ENCODE results near the gene SLC16A3. TPM values are rescaled to one million over a fixed set of nuclear protein-coding genes. Genes with fewer than 3 reads are reported as not detected.

SLC16A3 gene
- total and polyA plus RNA-seq, 4 donors = 1.1 to 10.5 (median 8.8) TPM

DNA sequence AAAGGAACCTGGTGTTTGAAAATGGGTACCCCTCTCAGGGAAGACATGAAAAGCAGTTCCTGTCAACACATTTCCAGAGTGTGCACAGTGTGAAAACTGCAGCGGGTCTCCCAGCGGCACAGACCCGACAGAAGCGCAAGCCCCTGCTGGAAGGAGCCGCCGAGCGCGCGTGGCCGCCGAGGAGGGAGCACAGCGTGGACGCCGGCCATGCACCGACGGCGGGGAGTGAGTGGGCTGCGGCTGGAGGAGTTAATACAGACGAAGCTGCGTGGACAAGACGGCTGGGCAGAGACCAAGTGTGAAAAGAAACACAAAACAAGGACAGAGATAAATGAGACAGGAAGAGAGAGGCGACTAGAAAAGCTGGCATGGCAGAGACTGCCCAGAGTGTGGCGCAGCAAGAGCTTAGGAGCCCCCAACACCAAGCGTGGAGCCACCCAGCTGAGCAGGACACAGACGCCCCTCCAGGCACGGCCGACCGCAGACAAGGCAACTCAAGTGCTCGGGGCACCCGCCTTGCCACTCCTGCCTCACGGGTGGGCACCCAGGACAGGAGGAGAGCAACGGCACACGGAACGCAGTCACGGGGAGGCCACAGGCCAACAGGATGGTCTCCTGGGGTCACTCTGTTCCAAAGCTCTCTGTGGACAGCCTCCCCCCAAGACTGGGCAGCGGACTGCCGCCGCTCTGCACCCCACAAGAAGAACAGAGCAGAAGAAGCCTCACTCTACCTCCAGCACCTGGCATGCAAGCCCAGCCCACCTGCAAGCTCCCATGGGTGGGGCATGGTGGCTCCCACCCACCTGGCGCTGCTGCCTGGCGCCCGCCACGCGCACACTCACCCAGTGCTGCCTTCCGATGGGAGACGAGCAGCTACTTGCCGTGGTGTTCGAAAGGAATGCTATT, 16.5 kb downstream of the SLC16A3 start:
- Histone ChIP-seq H3K4me3 (ENCODE audit: low read depth in 1 of 3, low read length in 3 of 3) (no peak overlapping the region), H3K27ac (ENCODE audit: low read depth in 1 of 2, low read length in 2 of 2) (no peak overlapping the region), H3K36me3 (ENCODE audit: control insufficient read depth in 4 of 4, insufficient read depth in 3 of 4, low read depth in 1 of 4, low read length in 3 of 4) (peaks cover 32 to 68% (median 45%) of the 10 kb centered on the region in 4 donors), H3K4me1 (ENCODE audit: control insufficient read depth in 4 of 4, insufficient read depth in 4 of 4, low read length in 3 of 4) (peaks cover 19 to 42% (median 31%) of the 10 kb centered on the region in 4 donors), H3K9ac (ENCODE audit: low read depth in 1 of 2, low read length in 2 of 2) (no peak overlapping the region), H3K27me3 (ENCODE audit: control insufficient read depth in 4 of 4, insufficient read depth in 4 of 4, low read length in 3 of 4) (no peaks in the 10 kb centered on the region), H3K9me3 (ENCODE audit: control insufficient read depth in 4 of 4, low read length in 3 of 4) (no peaks in the 10 kb centered on the region)
- no peak for DNase-seq (ENCODE audit: low spot score)
- TF ChIP-seq RAD21 (IDR thresholded peaks at IDR 0.05) (no peak), TAF1 (conservative IDR thresholded peaks at IDR 0.05) (no peak), FOXA1 (IDR thresholded peaks at IDR 0.05) (no peak)
- WGBS = 92% methylated on average over 47 of the region's 47 CpGs

DNA sequence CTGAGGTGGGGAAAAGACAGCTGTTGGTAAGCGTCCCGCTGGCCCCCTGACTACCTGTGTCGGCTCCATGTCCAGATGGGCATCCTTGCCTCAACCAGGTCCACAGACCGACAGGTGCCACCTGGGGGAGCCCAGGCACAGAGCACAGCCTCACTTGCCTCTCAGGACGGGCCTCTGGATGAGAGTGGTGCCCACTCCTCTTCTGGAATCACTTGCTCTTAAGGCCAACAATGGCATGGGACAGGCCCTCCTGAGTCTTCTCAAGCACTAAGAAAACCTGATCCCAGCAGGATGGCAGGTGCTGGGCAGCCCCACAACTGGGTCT, 17.2 kb downstream of the SLC16A3 start:
- no peaks in the 10 kb centered on the region for H3K27me3 ChIP-seq (ENCODE audit: control insufficient read depth in 4 of 4, insufficient read depth in 4 of 4, low read length in 3 of 4)
- H3K36me3 ChIP-seq (ENCODE audit: control insufficient read depth in 4 of 4, insufficient read depth in 3 of 4, low read depth in 1 of 4, low read length in 3 of 4) = peaks cover 32 to 74% (median 50%) of the 10 kb centered on the region in 4 donors
- DNase-seq (ENCODE audit: low spot score) = no peak
- 95% methylated on average over 5 of the region's 5 CpGs for WGBS
- no peaks in the 10 kb centered on the region for H3K9me3 ChIP-seq (ENCODE audit: control insufficient read depth in 4 of 4, low read length in 3 of 4)
- no peak overlapping the region for H3K27ac ChIP-seq (ENCODE audit: low read depth in 1 of 2, low read length in 2 of 2)
- TF ChIP-seq HNF4G (IDR thresholded peaks at IDR 0.05) (no peak), NR2F2 (IDR thresholded peaks at IDR 0.05) (no peak), GABPA (IDR thresholded peaks at IDR 0.05 in 1 of 2, conservative IDR thresholded peaks at IDR 0.05 in 1 of 2) (no peak), YY1 (IDR thresholded peaks at IDR 0.05) (no peak), FOXA2 (IDR thresholded peaks at IDR 0.05) (no peak), HNF4A (conservative IDR thresholded peaks at IDR 0.05) (no peak), SP1 (IDR thresholded peaks at IDR 0.05) (no peak), TAF1 (conservative IDR thresholded peaks at IDR 0.05) (no peak), EGR1 (IDR thresholded peaks at IDR 0.05; ENCODE audit: low read depth in 2 of 2) (no peak), RAD21 (IDR thresholded peaks at IDR 0.05) (no peak), RXRA (IDR thresholded peaks at IDR 0.05) (no peak), JUND (IDR thresholded peaks at IDR 0.05) (no peak)
- TF ChIP-seq, protein P1, sequence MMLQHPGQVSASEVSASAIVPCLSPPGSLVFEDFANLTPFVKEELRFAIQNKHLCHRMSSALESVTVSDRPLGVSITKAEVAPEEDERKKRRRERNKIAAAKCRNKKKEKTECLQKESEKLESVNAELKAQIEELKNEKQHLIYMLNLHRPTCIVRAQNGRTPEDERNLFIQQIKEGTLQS (IDR thresholded peaks at IDR 0.05) = no peak
- TF ChIP-seq, protein P2, sequence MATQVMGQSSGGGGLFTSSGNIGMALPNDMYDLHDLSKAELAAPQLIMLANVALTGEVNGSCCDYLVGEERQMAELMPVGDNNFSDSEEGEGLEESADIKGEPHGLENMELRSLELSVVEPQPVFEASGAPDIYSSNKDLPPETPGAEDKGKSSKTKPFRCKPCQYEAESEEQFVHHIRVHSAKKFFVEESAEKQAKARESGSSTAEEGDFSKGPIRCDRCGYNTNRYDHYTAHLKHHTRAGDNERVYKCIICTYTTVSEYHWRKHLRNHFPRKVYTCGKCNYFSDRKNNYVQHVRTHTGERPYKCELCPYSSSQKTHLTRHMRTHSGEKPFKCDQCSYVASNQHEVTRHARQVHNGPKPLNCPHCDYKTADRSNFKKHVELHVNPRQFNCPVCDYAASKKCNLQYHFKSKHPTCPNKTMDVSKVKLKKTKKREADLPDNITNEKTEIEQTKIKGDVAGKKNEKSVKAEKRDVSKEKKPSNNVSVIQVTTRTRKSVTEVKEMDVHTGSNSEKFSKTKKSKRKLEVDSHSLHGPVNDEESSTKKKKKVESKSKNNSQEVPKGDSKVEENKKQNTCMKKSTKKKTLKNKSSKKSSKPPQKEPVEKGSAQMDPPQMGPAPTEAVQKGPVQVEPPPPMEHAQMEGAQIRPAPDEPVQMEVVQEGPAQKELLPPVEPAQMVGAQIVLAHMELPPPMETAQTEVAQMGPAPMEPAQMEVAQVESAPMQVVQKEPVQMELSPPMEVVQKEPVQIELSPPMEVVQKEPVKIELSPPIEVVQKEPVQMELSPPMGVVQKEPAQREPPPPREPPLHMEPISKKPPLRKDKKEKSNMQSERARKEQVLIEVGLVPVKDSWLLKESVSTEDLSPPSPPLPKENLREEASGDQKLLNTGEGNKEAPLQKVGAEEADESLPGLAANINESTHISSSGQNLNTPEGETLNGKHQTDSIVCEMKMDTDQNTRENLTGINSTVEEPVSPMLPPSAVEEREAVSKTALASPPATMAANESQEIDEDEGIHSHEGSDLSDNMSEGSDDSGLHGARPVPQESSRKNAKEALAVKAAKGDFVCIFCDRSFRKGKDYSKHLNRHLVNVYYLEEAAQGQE (IDR thresholded peaks at IDR 0.05) = no peak
- TF ChIP-seq, protein P3, sequence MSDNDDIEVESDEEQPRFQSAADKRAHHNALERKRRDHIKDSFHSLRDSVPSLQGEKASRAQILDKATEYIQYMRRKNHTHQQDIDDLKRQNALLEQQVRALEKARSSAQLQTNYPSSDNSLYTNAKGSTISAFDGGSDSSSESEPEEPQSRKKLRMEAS (IDR thresholded peaks at IDR 0.05) = no peak
- no peak overlapping the region for H3K4me3 ChIP-seq (ENCODE audit: low read depth in 1 of 3, low read length in 3 of 3)
- H3K9ac ChIP-seq (ENCODE audit: low read depth in 1 of 2, low read length in 2 of 2) = no peak overlapping the region
- H3K4me1 ChIP-seq (ENCODE audit: control insufficient read depth in 4 of 4, insufficient read depth in 4 of 4, low read length in 3 of 4) = peaks cover 13 to 36% (median 25%) of the 10 kb centered on the region in 4 donors
